Lung (tissue), 12 donors: ENCODE results near the gene FOLR2. TPM values are rescaled to one million over a fixed set of nuclear protein-coding genes. Genes with fewer than 3 reads are reported as not detected.

ENCODE experiments used
- ATAC-seq: fragments of 200-7000 bp; cut with Tn5 transposase; one replicate; pipeline ENCODE4 v1.9.1; 2020; ENCODE audit warnings: moderate number of reproducible peaks; ENCODE audit not compliant: insufficient read depth, low FRiP score
- DNase-seq, 3 donors: peaks; one replicate each; pipeline ENCODE4 v3.0.0-alpha.2; 2013 to 2017
- H3K27ac ChIP-seq, 2 donors: one replicate each; pipeline ENCODE4 v1.5.1; 2013; ENCODE audit warnings: mild to moderate bottlenecking in 2 of 2, moderate library complexity in 2 of 2, control low read depth in 1 of 2, inconsistent platforms in 1 of 2, low read depth in 1 of 2, low read length in 1 of 2
- H3K27me3 ChIP-seq, 3 donors: one replicate each; pipeline ENCODE4 v1.5.1; 2013; ENCODE audit warnings: low read length in 2 of 3; ENCODE audit not compliant: control insufficient read depth in 3 of 3, insufficient read depth in 3 of 3
- H3K36me3 ChIP-seq, 4 donors: one replicate each; pipeline ENCODE4 v1.5.1; 2013; ENCODE audit warnings: low read length in 4 of 4, mild to moderate bottlenecking in 1 of 4, moderate library complexity in 1 of 4; ENCODE audit not compliant: control insufficient read depth in 4 of 4, insufficient read depth in 4 of 4
- H3K4me1 ChIP-seq, 5 donors: one replicate each; pipeline ENCODE4 v1.5.1; 2013; ENCODE audit warnings: low read length in 5 of 5, mild to moderate bottlenecking in 2 of 5, moderate library complexity in 1 of 5; ENCODE audit not compliant: control insufficient read depth in 5 of 5, insufficient read depth in 5 of 5
- H3K4me3 ChIP-seq: one replicate; pipeline ENCODE4 v1.5.1; 2013; ENCODE audit warnings: mild to moderate bottlenecking, control low read depth, moderate library complexity
- H3K9ac ChIP-seq, 2 donors: one replicate each; pipeline ENCODE4 v1.5.1; 2013; ENCODE audit warnings: low read length in 2 of 2, control low read depth in 1 of 2; ENCODE audit not compliant: insufficient read depth in 1 of 2
- H3K9me3 ChIP-seq, 4 donors: one replicate each; pipeline ENCODE4 v1.5.1; 2013; ENCODE audit warnings: low read length in 3 of 4, mild to moderate bottlenecking in 1 of 4, moderate library complexity in 1 of 4; ENCODE audit not compliant: control insufficient read depth in 4 of 4, insufficient read depth in 3 of 4
- CTCF ChIP-seq: IDR thresholded peaks from 2 replicates; pipeline ENCODE4 v1.5.1; 2012; ENCODE audit warnings: mild to moderate bottlenecking; ENCODE audit errors: control extremely low read depth, extremely low read depth
- WGBS, 2 donors: extraction: QIAGEN DNeasy Blood & Tissue Kit; methylation state at CpG; one replicate each; pipeline ENCODE4 v1.1.7; 2013; 5-methylcytosine and 5-hydroxymethylcytosine counted together
- polyA plus RNA-seq, 2 donors: library from polyadenylated mRNA; stranded (reverse); fragments of 200-250 nt; gene quantifications; one replicate each; pipeline ENCODE4 v1.2.1, GENCODE V29; 2013
- total RNA-seq, 2 donors: library from RNA; depleted of rRNA in 1 of 2; stranded (reverse); fragments of >200 nt in 1 of 2; gene quantifications; one replicate each; pipeline ENCODE4 v1.2.1, GENCODE V29; 2014 to 2021
- donor health status: control.
- donor health status: control.
- donor health status: Bipolar disorder and iron deficiency.
- donor health status: healthy.
- donor health status: DM: yes; HTN: yes; CAD: no.

Gene FOLR2
- total and polyA plus RNA-seq, 4 donors: 3.2 to 19.7 (median 10.2) TPM

GRCh38 chr11:72228844-72229231, 12.2 kb downstream of the FOLR2 start:
- no peak overlapping the region for H3K9ac ChIP-seq
- TF ChIP-seq CTCF: no peak
- no peak overlapping the region for H3K4me3 ChIP-seq
- no peak for ATAC-seq
- H3K36me3 ChIP-seq: peaks cover 0 to 71% (median 55%) of the 10 kb centered on the region in 4 donors
- H3K9me3 ChIP-seq: no peaks in the 10 kb centered on the region
- no peak overlapping the region for H3K27ac ChIP-seq
- WGBS, 2 donors: 85 to 91% methylated on average over 7 of the region's 7 CpGs
- no peaks in the 10 kb centered on the region for H3K27me3 ChIP-seq
- DNase-seq: no peak
- peaks cover 0 to 13% (median 0%) of the 10 kb centered on the region in 5 donors for H3K4me1 ChIP-seq

- Histone ChIP-seq H3K4me3 (no peak overlapping the region), H3K9me3 (no peaks in the 10 kb centered on the region), H3K27ac (no peak overlapping the region), H3K27me3 (no peaks in the 10 kb centered on the region), H3K4me1 (peaks cover 0 to 13% (median 0%) of the 10 kb centered on the region in 5 donors), H3K9ac (no peak overlapping the region), H3K36me3 (peaks cover 0 to 77% (median 61%) of the 10 kb centered on the region in 4 donors)
- TF ChIP-seq CTCF: no peak
- DNase-seq (no peak), ATAC-seq (no peak)
- 97% methylated on average over 8 of the region's 8 CpGs for WGBS, 2 donors
Observed at GRCh38 chr11:72229336-72229924, 12.8 kb downstream of the FOLR2 start.

- no peak overlapping the region for H3K9ac ChIP-seq
- DNase-seq (no peak), ATAC-seq (no peak)
- H3K36me3 ChIP-seq: peaks cover 0 to 83% (median 66%) of the 10 kb centered on the region in 4 donors
- 96 to 98% methylated on average over 21 of the region's 21 CpGs for WGBS, 2 donors
- no peak for TF ChIP-seq CTCF
- peaks cover 0 to 12% (median 0%) of the 10 kb centered on the region in 5 donors for H3K4me1 ChIP-seq
- H3K27me3 ChIP-seq: no peaks in the 10 kb centered on the region
- no peaks in the 10 kb centered on the region for H3K9me3 ChIP-seq
- no peak overlapping the region for H3K27ac ChIP-seq
- no peak overlapping the region for H3K4me3 ChIP-seq
Observed at GRCh38 chr11:72229925-72230763, 13.6 kb downstream of the FOLR2 start.
